HepG2 (cell line): Measurements from ENCODE around the gene CLIC1. TPM values are rescaled to one million over a fixed set of nuclear protein-coding genes. Genes with fewer than 3 reads are reported as not detected.

ENCODE experiments used
- ATAC-seq: fragments of 200-7000 bp; cut with Tn5 transposase; 3 replicates; pipeline ENCODE4 v1.9.1; 2020; ENCODE audit warnings: mild to moderate bottlenecking, moderate library complexity
- BruUV-seq: library from RNA; stranded (reverse); fragments of 400-500 nt; replicated peaks from 2 replicates; lab custom pipeline; 2021; lab: Mats Ljungman, UMichigan
- CTCF ChIA-PET: fragments of 300-600 bp; formaldehyde crosslinking; extraction: SDS; loops from one replicate; lab custom pipeline; 2021; ENCODE audit warnings: low total read pairs, inconsistent platforms, low intra/inter-chr PET ratio; lab: Yijun Ruan, JAX
- POLR2A ChIA-PET: fragments of 350-600 bp; sonication (Branson Sonifier 250); formaldehyde crosslinking; loops from one replicate; lab custom pipeline; 2020; ENCODE audit warnings: antibody characterized with exemption, inconsistent platforms; lab: Yijun Ruan, JAX
- DNase-seq: peaks from one replicate; pipeline ENCODE4 v3.0.0-alpha.2; 2015; ENCODE audit warnings: low spot score
- FAIRE-seq: peaks from 3 replicates; lab custom pipeline; 2011; peaks lifted over from hg19 to GRCh38; lab: Jason Lieb, UNC
- H2AFZ ChIP-seq: one replicate; pipeline ENCODE4 v1.6.1; 2011; ENCODE audit warnings: low read length, inconsistent platforms
- H3K27ac ChIP-seq: fragments of 300-600 bp; 3 replicates; pipeline ENCODE4 v1.8.0; 2011; ENCODE audit warnings: mixed run types, mild to moderate bottlenecking, mixed read lengths, low read length, inconsistent platforms; ENCODE audit not compliant: insufficient read depth; ENCODE audit errors: extremely low read length
- H3K27me3 ChIP-seq, 2 experiments: fragments of 200-600 bp in 1 of 2; 2 replicates in 1 of 2; 3 replicates in 1 of 2; pipeline versions ENCODE4 v1.6.0 to v1.8.0; 2011; ENCODE audit warnings: low read length in 2 of 2, mild to moderate bottlenecking in 2 of 2, moderate library complexity in 2 of 2, inconsistent platforms in 1 of 2; ENCODE audit not compliant: insufficient read depth in 2 of 2, control insufficient read depth in 1 of 2
- H3K36me3 ChIP-seq, 2 experiments: fragments of 200-600 bp in 1 of 2; replicated peaks in 1 of 2; 2 replicates in 1 of 2; 3 replicates in 1 of 2; pipeline versions ENCODE4 v1.5.1 to v1.8.0; 2011; ENCODE audit warnings: low read length in 2 of 2, inconsistent platforms in 1 of 2; ENCODE audit not compliant: insufficient read depth in 2 of 2, control insufficient read depth in 1 of 2
- H3K4me1 ChIP-seq: 2 replicates; pipeline ENCODE4 v1.5.1; 2012; ENCODE audit warnings: low read length, inconsistent platforms; ENCODE audit not compliant: insufficient read depth
- H3K4me2 ChIP-seq: 2 replicates; pipeline ENCODE4 v1.6.0; 2011; ENCODE audit warnings: low read depth, low read length, inconsistent platforms
- H3K4me3 ChIP-seq, 3 experiments: fragments of 200-600 bp in 1 of 3; sonication (generic), shearing (Covaris generic) in 1 of 3; replicated peaks in 1 of 3; 2 replicates each; pipeline ENCODE4 v1.5.1; 2011 to 2016; ENCODE audit warnings: low read length in 3 of 3, inconsistent platforms in 2 of 3, low read depth in 2 of 3, mild to moderate bottlenecking in 2 of 3, control low read depth in 1 of 3, mixed read lengths in 1 of 3; ENCODE audit not compliant: insufficient read depth in 1 of 3
- H3K79me2 ChIP-seq: one replicate; pipeline ENCODE4 v1.6.1; 2011; ENCODE audit warnings: low read length, inconsistent platforms; ENCODE audit not compliant: insufficient read depth
- H3K9ac ChIP-seq: 2 replicates; pipeline ENCODE4 v1.6.0; 2011; ENCODE audit warnings: mild to moderate bottlenecking, low read depth, low read length, inconsistent platforms; ENCODE audit not compliant: insufficient read depth
- H3K9me3 ChIP-seq: 2 replicates; pipeline ENCODE4 v1.5.1; 2012; ENCODE audit warnings: mild to moderate bottlenecking, low read length
- H4K20me1 ChIP-seq: 2 replicates; pipeline ENCODE4 v1.6.0; 2011; ENCODE audit warnings: inconsistent platforms, mild to moderate bottlenecking, low read length, moderate library complexity; ENCODE audit not compliant: insufficient read depth
- ADNP ChIP-seq: sonication (generic); formaldehyde crosslinking; IDR thresholded peaks from 2 replicates; pipeline ENCODE4 v1.4.0; 2020; ENCODE audit warnings: missing genetic modification reagents
- ASH2L ChIP-seq: fragments of 300-600, 200-600 bp; sonication (generic); IDR thresholded peaks from 2 replicates; pipeline ENCODE4 v1.7.0; 2017; ENCODE audit warnings: low read depth, mild to moderate bottlenecking, moderate library complexity, mixed read lengths, low read length; ENCODE audit not compliant: insufficient read length
- CHCHD3 ChIP-seq: sonication (generic); formaldehyde crosslinking; IDR thresholded peaks from 2 replicates; pipeline ENCODE4 v1.8.0; 2022; ENCODE audit warnings: mild to moderate bottlenecking, missing genetic modification reagents, moderate library complexity
- ISX ChIP-seq: sonication (generic); formaldehyde crosslinking; conservative IDR thresholded peaks from 2 replicates; pipeline ENCODE4 v1.5.0; 2020; ENCODE audit warnings: missing genetic modification reagents
- ONECUT2 ChIP-seq: sonication (generic); formaldehyde crosslinking; IDR thresholded peaks from 2 replicates; pipeline ENCODE4 v1.4.0; 2020; ENCODE audit warnings: missing genetic modification reagents
- SETDB1 ChIP-seq: sonication (generic); formaldehyde crosslinking; IDR thresholded peaks from 2 replicates; pipeline ENCODE4 v1.5.1; 2020; ENCODE audit warnings: missing genetic modification reagents, mild to moderate bottlenecking, borderline replicate concordance
- SNAI1 ChIP-seq: sonication (generic); formaldehyde crosslinking; IDR thresholded peaks from 2 replicates; pipeline ENCODE4 v1.5.0; 2020; ENCODE audit warnings: mild to moderate bottlenecking, missing genetic modification reagents, borderline replicate concordance
- YY1 ChIP-seq: IDR thresholded peaks from 2 replicates; pipeline ENCODE4 v1.6.1; 2011; ENCODE audit warnings: low read length, low read depth, moderate library complexity, mild to moderate bottlenecking; ENCODE audit not compliant: insufficient read depth, insufficient replicate concordance
- ZC3H13 ChIP-seq: sonication (generic); formaldehyde crosslinking; IDR thresholded peaks from 2 replicates; pipeline ENCODE4 v1.8.1; 2023; ENCODE audit warnings: mild to moderate bottlenecking, missing genetic modification reagents, moderate library complexity
- ZNF138 ChIP-seq: sonication (generic); formaldehyde crosslinking; IDR thresholded peaks from 2 replicates; pipeline ENCODE4 v1.5.0; 2020; ENCODE audit warnings: mild to moderate bottlenecking, low read depth, missing genetic modification reagents
- ZNF430 ChIP-seq: sonication (generic); formaldehyde crosslinking; IDR thresholded peaks from 2 replicates; pipeline ENCODE4 v1.9.0; 2021; ENCODE audit warnings: mild to moderate bottlenecking, missing genetic modification reagents
- ZNF577 ChIP-seq: sonication (generic); formaldehyde crosslinking; IDR thresholded peaks from 2 replicates; pipeline ENCODE4 v1.4.0; 2020; ENCODE audit warnings: mild to moderate bottlenecking, low read depth, missing genetic modification reagents, borderline replicate concordance
- ZNF776 ChIP-seq: sonication (generic); formaldehyde crosslinking; IDR thresholded peaks from 2 replicates; pipeline ENCODE4 v1.4.0; 2020; ENCODE audit warnings: mild to moderate bottlenecking, missing genetic modification reagents
- WGBS: methylation state at CpG from one replicate; pipeline ENCODE4 v1.1.6; 2017; ENCODE audit warnings: low lambda C conversion rate; 5-methylcytosine and 5-hydroxymethylcytosine counted together
- in situ Hi-C: cut with HindIII; loops from 2 replicates; pipeline ENCODE4 v1.10.0; 2017; ENCODE audit warnings: low pct_unique_long_range_greater_than_20kb; ENCODE audit not compliant: extremely low pct_ligation_motif_present
- intact Hi-C: fragments of 100-400 bp; cut with micrococcal nuclease; formaldehyde crosslinking; loops from one replicate; pipeline ENCODE4 v1.10.0; 2022; ENCODE audit not compliant: unreplicated experiment
- polyA plus RNA-seq, 8 experiments: library from polyadenylated mRNA; depleted of rRNA in 3 of 8; stranded (reverse) in 7 of 8; unstranded in 1 of 8; fragments of >200 nt; fragmentation: Illumina TruSeq in 4 of 8; extraction: Trizol in 4 of 8; gene quantifications; 2 replicates each; pipeline versions ENCODE4 v1.2.1 to v1.2.3, GENCODE V29; 2011 to 2016; ENCODE audit warnings: low read depth in 4 of 8, missing spikeins in 1 of 8, mixed read lengths in 1 of 8; ENCODE audit not compliant: insufficient read depth in 1 of 8
- total RNA-seq, 5 experiments: library from RNA; depleted of rRNA; stranded (reverse); fragments of >200 nt; fragmentation: Illumina TruSeq; extraction: Trizol; gene quantifications; 2 replicates each; pipeline ENCODE4 v1.2.3, GENCODE V29; 2016; ENCODE audit warnings: low read depth in 1 of 5
- TF ChIP-seq, protein P1 (sequence below): sonication (generic); formaldehyde crosslinking; IDR thresholded peaks from 2 replicates; pipeline ENCODE4 v1.8.0; 2022; ENCODE audit warnings: missing genetic modification reagents, mild to moderate bottlenecking, moderate library complexity, borderline replicate concordance
- TF ChIP-seq, protein P2 (sequence below): sonication (generic); formaldehyde crosslinking; conservative IDR thresholded peaks from 2 replicates; pipeline ENCODE4 v1.5.0; 2020; ENCODE audit warnings: missing genetic modification reagents
- TF ChIP-seq, protein P3 (sequence below): sonication (generic); formaldehyde crosslinking; IDR thresholded peaks from 2 replicates; pipeline ENCODE4 v1.5.0; 2020; ENCODE audit warnings: mild to moderate bottlenecking, missing genetic modification reagents, borderline replicate concordance
- TF ChIP-seq, protein P4 (sequence below): IDR thresholded peaks from 2 replicates; pipeline ENCODE4 v1.6.1; 2016; ENCODE audit warnings: missing genetic modification reagents, missing compliant biosample characterization

The CLIC1 gene
- total and polyA plus RNA-seq, 2 of the 13 experiments (the other 11 are each of a cell fraction or from before 2014, with no cell fraction given) = 602 to 891 TPM

DNA sequence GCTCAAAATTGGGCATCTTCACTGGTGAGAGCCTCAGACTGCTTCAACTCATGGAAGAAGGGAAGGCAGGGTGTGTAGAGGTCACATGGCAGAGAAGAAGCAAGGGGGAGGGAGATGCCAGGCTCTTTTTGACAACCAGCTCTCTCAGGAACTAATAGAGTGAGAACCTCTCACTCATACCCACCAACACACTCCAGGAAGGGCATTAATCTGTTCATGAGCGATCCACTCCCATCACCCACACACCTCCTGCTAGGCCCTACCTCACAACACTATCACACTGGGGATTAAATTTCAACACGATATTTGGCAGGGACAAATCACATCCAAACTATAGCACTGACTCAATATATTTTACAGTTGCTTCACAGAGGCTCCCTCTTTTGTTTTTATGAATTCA, 5.5 kb upstream of the CLIC1 start:
- Histone ChIP-seq H2AFZ (no peak overlapping the region), H3K4me3 (no peak overlapping the region), H3K4me2 (no peak overlapping the region), H3K4me1 (peaks cover 62% of the 10 kb centered on the region), H3K27me3 (no peaks in the 10 kb centered on the region; a peak in 1 of 5 replicates), H3K36me3 (peaks cover 0 to 6% of the 10 kb centered on the region in 2 experiments; a peak in 3 of 5 replicates), H3K9ac (no peak overlapping the region), H3K9me3 (no peaks in the 10 kb centered on the region), H4K20me1 (no peaks in the 10 kb centered on the region), H3K27ac (no peak overlapping the region), H3K79me2 (peaks cover 2% of the 10 kb centered on the region)
- DNase-seq (no peak), FAIRE-seq (no peak), ATAC-seq (no peak)
- BruUV-seq = no TSS peak
- 96% methylated on average over 2 of the region's 2 CpGs for WGBS
- ChIA-PET CTCF (no interaction called here), POLR2A (interaction anchor here (6.5 to 7.7 kb wide), 2 partner anchors 12 to 85 kb away, joined by 102 to 122 read pairs; partner anchors contain the start of genes DDAH2 and HSPA1B)
- in situ Hi-C loops (no loop called here), intact Hi-C loops (no loop called here)
- TF ChIP-seq, protein P1, sequence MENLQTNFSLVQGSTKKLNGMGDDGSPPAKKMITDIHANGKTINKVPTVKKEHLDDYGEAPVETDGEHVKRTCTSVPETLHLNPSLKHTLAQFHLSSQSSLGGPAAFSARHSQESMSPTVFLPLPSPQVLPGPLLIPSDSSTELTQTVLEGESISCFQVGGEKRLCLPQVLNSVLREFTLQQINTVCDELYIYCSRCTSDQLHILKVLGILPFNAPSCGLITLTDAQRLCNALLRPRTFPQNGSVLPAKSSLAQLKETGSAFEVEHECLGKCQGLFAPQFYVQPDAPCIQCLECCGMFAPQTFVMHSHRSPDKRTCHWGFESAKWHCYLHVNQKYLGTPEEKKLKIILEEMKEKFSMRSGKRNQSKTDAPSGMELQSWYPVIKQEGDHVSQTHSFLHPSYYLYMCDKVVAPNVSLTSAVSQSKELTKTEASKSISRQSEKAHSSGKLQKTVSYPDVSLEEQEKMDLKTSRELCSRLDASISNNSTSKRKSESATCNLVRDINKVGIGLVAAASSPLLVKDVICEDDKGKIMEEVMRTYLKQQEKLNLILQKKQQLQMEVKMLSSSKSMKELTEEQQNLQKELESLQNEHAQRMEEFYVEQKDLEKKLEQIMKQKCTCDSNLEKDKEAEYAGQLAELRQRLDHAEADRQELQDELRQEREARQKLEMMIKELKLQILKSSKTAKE (CRISPR knock-in tag) = no peak
- TF ChIP-seq ZC3H13 (no peak), ZNF138 (CRISPR knock-in tag) (no peak), ZNF430 (CRISPR knock-in tag) (no peak), ONECUT2 (no peak), ZNF577 (no peak), CHCHD3 (CRISPR knock-in tag) (no peak), ISX (CRISPR knock-in tag) (no peak), ADNP (CRISPR knock-in tag) (no peak), ZNF776 (CRISPR knock-in tag) (no peak), SNAI1 (CRISPR knock-in tag) (no peak), YY1 (no peak), ASH2L (no peak), SETDB1 (no peak)
- TF ChIP-seq, protein P2, sequence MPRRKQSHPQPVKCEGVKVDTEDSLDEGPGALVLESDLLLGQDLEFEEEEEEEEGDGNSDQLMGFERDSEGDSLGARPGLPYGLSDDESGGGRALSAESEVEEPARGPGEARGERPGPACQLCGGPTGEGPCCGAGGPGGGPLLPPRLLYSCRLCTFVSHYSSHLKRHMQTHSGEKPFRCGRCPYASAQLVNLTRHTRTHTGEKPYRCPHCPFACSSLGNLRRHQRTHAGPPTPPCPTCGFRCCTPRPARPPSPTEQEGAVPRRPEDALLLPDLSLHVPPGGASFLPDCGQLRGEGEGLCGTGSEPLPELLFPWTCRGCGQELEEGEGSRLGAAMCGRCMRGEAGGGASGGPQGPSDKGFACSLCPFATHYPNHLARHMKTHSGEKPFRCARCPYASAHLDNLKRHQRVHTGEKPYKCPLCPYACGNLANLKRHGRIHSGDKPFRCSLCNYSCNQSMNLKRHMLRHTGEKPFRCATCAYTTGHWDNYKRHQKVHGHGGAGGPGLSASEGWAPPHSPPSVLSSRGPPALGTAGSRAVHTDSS (CRISPR knock-in tag) = no peak
- TF ChIP-seq, protein P3, sequence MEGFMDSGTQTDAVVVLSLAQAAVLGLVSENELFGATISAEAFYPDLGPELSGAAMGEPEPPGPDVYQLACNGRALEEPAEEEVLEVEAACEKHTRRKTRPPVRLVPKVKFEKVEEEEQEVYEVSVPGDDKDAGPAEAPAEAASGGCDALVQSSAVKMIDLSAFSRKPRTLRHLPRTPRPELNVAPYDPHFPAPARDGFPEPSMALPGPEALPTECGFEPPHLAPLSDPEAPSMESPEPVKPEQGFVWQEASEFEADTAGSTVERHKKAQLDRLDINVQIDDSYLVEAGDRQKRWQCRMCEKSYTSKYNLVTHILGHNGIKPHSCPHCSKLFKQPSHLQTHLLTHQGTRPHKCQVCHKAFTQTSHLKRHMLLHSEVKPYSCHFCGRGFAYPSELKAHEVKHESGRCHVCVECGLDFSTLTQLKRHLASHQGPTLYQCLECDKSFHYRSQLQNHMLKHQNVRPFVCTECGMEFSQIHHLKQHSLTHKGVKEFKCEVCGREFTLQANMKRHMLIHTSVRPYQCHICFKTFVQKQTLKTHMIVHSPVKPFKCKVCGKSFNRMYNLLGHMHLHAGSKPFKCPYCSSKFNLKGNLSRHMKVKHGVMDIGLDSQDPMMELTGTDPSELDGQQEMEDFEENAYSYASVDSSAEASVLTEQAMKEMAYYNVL = no peak
- TF ChIP-seq, protein P4, sequence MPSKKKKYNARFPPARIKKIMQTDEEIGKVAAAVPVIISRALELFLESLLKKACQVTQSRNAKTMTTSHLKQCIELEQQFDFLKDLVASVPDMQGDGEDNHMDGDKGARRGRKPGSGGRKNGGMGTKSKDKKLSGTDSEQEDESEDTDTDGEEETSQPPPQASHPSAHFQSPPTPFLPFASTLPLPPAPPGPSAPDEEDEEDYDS (CRISPR knock-in tag) = no peak
